Measurements from ENCODE around the gene HTRA2.

The HTRA2 gene

DNA sequence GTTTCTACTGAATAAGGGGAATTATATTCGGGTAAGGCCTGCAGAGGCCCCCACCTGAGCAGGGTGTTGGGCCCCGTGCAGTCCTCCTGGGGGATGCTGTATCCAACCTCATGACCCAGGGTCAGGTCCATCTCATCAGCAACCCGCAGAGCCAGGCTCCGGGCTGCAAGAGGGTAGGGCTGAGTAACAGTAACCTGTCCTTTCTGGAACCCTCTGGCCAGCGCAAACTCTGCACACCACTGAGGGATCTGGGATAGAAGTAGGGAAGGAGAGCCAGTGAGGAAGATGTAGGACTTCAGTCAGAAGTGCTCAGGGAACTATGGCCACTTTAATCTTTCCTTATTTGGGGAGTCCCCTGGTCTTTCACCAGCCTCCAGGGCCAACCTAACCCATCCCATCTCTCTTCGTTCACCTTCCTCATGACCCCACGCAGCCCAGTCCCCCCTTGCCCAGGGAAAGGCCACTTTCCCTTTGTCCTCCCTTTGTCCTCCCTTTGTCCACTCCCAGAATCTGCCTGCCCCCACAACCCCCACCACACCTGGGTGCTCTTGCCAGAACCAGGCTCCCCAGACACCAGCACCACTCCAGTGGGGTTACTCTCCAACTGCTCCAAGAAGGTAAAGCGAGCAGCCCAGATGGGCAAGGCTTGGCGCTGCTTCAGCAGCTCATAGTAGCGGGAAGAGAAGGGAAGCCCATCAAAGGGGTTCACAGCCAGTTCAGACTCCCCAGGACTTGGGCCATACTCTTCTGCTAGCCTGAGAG, 4.6 kb upstream of the HTRA2 start:
- H3K27ac Mint-ChIP-seq: no peak overlapping the region
- peaks cover 20% of the 10 kb centered on the region for H3K4me1 Mint-ChIP-seq
- peaks cover 27% of the 10 kb centered on the region for H3K36me3 Mint-ChIP-seq (ENCODE audit: low read depth)
- peak overlapping the region; percentile 26 for H3K4me3 Mint-ChIP-seq
- peaks cover 44% of the 10 kb centered on the region for H3K27me3 Mint-ChIP-seq (ENCODE audit: low read depth, poor library complexity)
- H3K9me3 Mint-ChIP-seq: no peaks in the 10 kb centered on the region
- DNase-seq: no peak
- no peak for TF ChIP-seq CTCF (IDR thresholded peaks at IDR 0.05)

DNA sequence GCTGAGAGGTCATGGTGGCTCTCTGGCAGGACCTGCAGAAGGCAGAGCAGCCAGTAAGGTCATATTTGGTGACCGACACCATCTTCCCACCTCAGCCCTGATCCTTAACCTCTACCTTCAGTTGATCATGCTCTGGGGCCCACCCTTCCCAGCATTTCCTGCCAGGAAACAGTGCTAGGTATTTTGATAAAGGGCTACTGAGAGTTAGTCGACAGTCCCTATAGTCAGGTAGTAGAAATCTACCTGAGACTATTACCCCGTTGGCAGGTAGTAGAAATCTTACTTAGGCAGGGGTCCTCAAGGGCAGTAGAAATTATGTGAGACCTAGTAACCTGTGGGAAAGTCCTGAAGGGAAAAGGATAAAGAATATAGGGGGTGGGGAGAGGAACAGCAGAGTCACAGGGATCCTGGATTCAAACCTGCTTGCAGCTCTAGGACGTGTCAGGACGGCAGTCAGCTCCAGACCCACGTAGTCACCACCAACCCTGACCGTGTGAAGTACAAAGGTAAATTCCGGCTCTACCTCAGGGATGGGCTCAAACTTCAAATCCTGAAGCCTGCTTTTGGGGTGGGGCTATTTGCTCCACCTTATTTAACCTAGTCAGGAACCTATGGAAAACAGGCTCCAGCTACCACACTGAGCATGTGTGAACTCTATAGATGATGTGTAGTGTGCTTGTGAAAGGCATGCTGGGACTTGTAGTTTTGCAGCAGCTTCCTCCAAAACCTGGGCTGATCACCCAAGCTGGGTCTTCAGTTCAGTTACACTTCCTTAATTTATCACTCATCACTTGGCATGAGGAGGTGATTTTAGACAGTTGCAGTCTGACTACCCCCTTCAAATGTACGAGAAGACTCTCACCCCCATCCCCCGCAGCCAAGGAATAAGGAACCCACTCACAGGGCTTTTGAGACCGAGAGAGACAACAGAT, 3.8 kb upstream of the HTRA2 start, which contains the start of gene DQX1:
DQX1 (minus strand) TSS at position 515 of the 932 bp plus-strand sequence; CDS start at position 13, 502 bp downstream.
- TF ChIP-seq CTCF (IDR thresholded peaks at IDR 0.05): no peak
- peaks cover 36% of the 10 kb centered on the region for H3K27me3 Mint-ChIP-seq (ENCODE audit: low read depth, poor library complexity)
- H3K4me1 Mint-ChIP-seq: peaks cover 27% of the 10 kb centered on the region
- H3K9me3 Mint-ChIP-seq: no peaks in the 10 kb centered on the region
- H3K27ac Mint-ChIP-seq: no peak within 1 kb of the TSS
- no peak for DNase-seq
- peak within 1 kb of the TSS; percentile 58 for H3K4me3 Mint-ChIP-seq
- H3K36me3 Mint-ChIP-seq (ENCODE audit: low read depth): peaks cover 30% of the 10 kb centered on the region

- Mint-ChIP-seq H3K4me3 (no peak overlapping the region), H3K27me3 (ENCODE audit: low read depth, poor library complexity) (peaks cover 28% of the 10 kb centered on the region), H3K36me3 (ENCODE audit: low read depth) (peaks cover 31% of the 10 kb centered on the region), H3K9me3 (no peaks in the 10 kb centered on the region), H3K4me1 (peaks cover 33% of the 10 kb centered on the region), H3K27ac (no peak overlapping the region)
- DNase-seq: no peak
- no peak for TF ChIP-seq CTCF (IDR thresholded peaks at IDR 0.05)
These were observed 3.0 kb upstream of the HTRA2 start for GRCh38 chr2:74526649-74527230.

DNA sequence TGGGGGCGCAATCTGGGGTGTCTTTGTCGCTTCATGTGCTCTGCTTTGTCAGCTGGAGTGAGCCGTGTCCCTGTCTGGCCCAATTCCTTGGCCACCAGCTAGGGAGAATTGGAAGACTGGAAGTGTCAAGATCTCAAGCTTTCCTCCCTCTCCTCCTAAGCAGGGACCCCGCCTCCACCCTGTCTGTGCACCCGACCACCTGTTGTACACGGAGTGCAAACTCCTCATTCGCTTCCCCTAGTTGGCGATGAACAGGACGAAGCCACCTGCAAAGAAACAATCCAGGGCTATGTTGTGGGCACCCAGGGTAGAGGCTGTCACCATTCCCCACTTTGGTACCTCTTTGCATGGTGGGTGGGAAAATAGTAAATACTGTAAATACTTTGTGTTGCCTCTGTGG, 2.0 kb upstream of the HTRA2 start:
- peak overlapping the region; percentile 99 for H3K4me3 Mint-ChIP-seq
- H3K27me3 Mint-ChIP-seq (ENCODE audit: low read depth, poor library complexity): peaks cover 18% of the 10 kb centered on the region
- H3K27ac Mint-ChIP-seq: no peak overlapping the region
- DNase-seq: no peak
- no peak for TF ChIP-seq CTCF (IDR thresholded peaks at IDR 0.05)
- H3K36me3 Mint-ChIP-seq (ENCODE audit: low read depth): peaks cover 39% of the 10 kb centered on the region
- peaks cover 38% of the 10 kb centered on the region for H3K4me1 Mint-ChIP-seq
- H3K9me3 Mint-ChIP-seq: no peaks in the 10 kb centered on the region

DNA sequence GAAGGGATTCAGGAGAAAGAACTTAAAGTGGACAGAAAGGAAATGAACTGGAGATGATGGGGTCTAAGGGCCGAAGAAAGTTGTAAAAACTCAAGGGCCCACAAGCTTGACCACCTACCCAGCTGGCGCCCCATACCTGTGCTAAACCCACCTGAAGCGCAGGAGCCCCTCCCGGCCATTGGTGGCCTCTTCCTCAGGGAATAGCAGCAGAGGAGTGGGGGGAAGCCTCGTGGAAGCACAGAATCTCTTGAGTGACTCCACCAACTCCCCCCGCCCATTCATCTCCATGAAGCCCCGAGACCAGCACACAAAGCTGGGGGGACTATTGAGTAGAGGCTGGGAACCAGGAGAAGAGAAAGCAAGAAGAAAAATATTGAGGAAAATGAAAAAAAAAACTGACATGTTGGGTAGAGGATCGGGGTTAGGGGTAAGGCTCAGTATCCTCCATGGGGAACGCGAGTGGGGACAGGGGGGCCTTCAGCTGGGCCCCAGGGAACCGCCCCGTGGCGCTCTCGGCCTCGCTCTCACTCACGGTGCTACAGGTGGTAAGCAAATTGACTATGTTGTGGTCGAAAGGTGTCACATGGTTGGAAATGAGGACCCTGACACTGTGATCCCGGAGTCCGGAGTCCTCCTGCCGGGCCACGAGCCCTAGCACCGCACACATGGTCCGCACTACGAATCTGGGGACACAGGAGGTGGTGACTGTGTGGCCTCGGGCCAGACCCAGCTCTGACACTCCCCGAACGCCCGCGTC, 955 bp upstream of the HTRA2 start:
- H3K27ac Mint-ChIP-seq: peak overlapping the region; percentile 96
- peak overlapping the region; percentile 99 for H3K4me3 Mint-ChIP-seq
- peaks cover 8% of the 10 kb centered on the region for H3K27me3 Mint-ChIP-seq (ENCODE audit: low read depth, poor library complexity)
- peaks cover 38% of the 10 kb centered on the region for H3K4me1 Mint-ChIP-seq
- TF ChIP-seq CTCF (IDR thresholded peaks at IDR 0.05): no peak
- DNase-seq: no peak
- peaks cover 46% of the 10 kb centered on the region for H3K36me3 Mint-ChIP-seq (ENCODE audit: low read depth)
- no peaks in the 10 kb centered on the region for H3K9me3 Mint-ChIP-seq

All from nephron progenitor cell (in vitro differentiated cells).